ENCODE measurements around the gene DNAH10.

GRCh38 chr12:123856681-123857080 is 94.6 kb downstream of the DNAH10 start:
- TF ChIP-seq, protein P1, sequence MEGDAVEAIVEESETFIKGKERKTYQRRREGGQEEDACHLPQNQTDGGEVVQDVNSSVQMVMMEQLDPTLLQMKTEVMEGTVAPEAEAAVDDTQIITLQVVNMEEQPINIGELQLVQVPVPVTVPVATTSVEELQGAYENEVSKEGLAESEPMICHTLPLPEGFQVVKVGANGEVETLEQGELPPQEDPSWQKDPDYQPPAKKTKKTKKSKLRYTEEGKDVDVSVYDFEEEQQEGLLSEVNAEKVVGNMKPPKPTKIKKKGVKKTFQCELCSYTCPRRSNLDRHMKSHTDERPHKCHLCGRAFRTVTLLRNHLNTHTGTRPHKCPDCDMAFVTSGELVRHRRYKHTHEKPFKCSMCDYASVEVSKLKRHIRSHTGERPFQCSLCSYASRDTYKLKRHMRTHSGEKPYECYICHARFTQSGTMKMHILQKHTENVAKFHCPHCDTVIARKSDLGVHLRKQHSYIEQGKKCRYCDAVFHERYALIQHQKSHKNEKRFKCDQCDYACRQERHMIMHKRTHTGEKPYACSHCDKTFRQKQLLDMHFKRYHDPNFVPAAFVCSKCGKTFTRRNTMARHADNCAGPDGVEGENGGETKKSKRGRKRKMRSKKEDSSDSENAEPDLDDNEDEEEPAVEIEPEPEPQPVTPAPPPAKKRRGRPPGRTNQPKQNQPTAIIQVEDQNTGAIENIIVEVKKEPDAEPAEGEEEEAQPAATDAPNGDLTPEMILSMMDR (IDR thresholded peaks at IDR 0.05): no peak
- TF ChIP-seq POLR2A (IDR thresholded peaks at IDR 0.05) (no peak), EP300 (IDR thresholded peaks at IDR 0.05) (no peak)
